ENCODE results near the gene CATSPER1.

CATSPER1 gene

DNA sequence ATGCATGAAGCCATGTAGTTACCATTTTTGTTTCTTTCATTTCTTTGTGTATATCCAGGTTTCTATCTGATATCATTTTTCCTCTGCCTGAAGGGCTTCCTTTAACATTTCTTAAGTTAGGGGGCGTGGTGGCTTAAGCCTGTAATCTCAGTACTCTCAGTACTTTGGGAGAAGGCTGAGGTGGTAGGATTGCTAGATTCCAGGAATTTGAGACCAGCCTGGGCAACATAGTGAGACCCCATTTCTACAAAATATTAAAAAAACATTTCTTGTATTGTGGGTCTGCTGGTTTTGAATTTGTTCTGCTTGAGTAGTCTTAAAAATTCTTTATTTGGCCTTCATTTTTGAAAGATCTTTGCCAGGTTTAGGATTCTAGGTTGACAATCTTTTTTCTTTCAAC lies 38.3 kb upstream of the CATSPER1 start:
- no peaks in the 10 kb centered on the region for H3K4me1 ChIP-seq
- in situ Hi-C loops (cut with MboI; ENCODE audit: low sequenced_read_pairs): no loop called here

DNA sequence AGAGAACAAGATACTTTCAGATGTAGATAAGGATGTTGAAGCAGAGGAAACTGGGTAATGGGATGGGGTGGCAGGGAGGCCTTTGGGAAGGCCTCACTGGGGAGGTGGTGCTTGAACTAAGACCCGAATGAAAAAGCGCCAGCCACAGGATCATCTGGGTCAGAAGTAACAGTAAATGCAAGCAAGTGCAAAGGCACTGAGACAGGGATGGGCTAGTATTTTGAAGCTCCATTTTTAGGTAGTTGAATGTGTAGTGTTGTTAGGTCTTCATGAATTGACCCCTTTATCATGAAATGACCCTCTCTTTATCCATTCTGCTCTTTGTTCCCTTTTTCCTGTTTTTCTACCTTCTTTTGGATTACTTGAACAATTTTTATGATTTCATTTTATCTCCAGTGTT lies 37.6 kb upstream of the CATSPER1 start:
- DNase-seq (ENCODE audit: low spot score in 2 of 2): no peak
- Histone ChIP-seq H3K27me3 (ENCODE audit: low read depth) (no peaks in the 10 kb centered on the region), H3K4me1 (no peaks in the 10 kb centered on the region), H3K36me3 (replicated peaks) (peaks cover 98% of the 10 kb centered on the region), H3K9me3 (no peaks in the 10 kb centered on the region), H3K4me3 (no peak overlapping the region)
- in situ Hi-C loops (cut with MboI; ENCODE audit: low sequenced_read_pairs): no loop called here

More for the DNA sequence above, 38.3 kb upstream of the CATSPER1 start:
- Histone ChIP-seq H3K36me3 (replicated peaks) (peaks cover 98% of the 10 kb centered on the region), H3K27me3 (ENCODE audit: low read depth) (no peaks in the 10 kb centered on the region), H3K4me3 (no peak overlapping the region), H3K9me3 (no peaks in the 10 kb centered on the region)
- no peak for DNase-seq (ENCODE audit: low spot score in 2 of 2)

DNA sequence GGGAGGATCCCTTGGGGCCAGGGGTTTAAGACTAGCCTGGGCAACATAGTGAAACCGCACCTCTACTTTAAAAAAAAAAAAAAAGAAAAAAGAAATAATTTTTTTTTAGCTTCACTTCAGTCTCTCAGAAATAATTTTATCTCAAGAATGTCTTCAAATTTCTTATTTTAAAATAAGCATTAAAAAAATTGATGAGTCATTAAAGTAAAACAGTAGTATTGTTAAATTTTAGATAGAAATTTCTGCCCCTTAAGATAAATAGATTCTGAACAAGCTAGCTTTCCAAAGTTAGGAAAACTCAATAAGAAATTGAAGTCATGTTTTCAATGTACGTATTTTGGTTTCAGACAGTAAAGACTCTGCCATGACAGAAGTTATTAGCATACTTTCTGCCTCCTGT lies 36.1 kb upstream of the CATSPER1 start:
- H3K27me3 ChIP-seq (ENCODE audit: low read depth): no peaks in the 10 kb centered on the region
- no peak overlapping the region for H3K4me3 ChIP-seq
- DNase-seq (ENCODE audit: low spot score in 2 of 2): no peak
- no peaks in the 10 kb centered on the region for H3K9me3 ChIP-seq
- no peaks in the 10 kb centered on the region for H3K4me1 ChIP-seq
- in situ Hi-C loops (cut with MboI; ENCODE audit: low sequenced_read_pairs): no loop called here
- peaks cover 97% of the 10 kb centered on the region for H3K36me3 ChIP-seq (replicated peaks)

DNA sequence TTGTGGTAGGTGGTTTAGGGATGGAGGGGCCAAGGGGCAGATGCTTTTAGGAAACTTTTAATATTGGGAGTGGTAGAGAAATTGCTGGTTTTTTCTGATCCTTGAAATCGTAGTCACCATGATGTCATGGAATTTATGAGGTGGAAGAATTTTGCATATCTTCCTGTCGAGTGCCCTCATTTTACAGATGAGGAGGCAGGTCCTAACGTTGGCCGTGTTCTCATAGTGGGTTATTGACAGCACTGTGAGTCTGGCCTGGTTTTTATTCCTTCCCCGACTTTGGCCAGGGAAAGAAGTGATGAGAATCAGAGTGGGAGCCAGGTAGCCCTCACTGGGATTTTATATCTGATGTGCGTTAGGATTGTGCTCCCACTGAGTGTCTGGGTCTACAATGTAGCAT lies 35.0 kb upstream of the CATSPER1 start:
- Histone ChIP-seq H3K36me3 (replicated peaks) (peaks cover 97% of the 10 kb centered on the region), H3K4me3 (no peak overlapping the region), H3K9me3 (no peaks in the 10 kb centered on the region), H3K4me1 (no peaks in the 10 kb centered on the region), H3K27me3 (ENCODE audit: low read depth) (no peaks in the 10 kb centered on the region)
- in situ Hi-C loops (cut with MboI; ENCODE audit: low sequenced_read_pairs): no loop called here
- DNase-seq (ENCODE audit: low spot score in 2 of 2): no peak

DNA sequence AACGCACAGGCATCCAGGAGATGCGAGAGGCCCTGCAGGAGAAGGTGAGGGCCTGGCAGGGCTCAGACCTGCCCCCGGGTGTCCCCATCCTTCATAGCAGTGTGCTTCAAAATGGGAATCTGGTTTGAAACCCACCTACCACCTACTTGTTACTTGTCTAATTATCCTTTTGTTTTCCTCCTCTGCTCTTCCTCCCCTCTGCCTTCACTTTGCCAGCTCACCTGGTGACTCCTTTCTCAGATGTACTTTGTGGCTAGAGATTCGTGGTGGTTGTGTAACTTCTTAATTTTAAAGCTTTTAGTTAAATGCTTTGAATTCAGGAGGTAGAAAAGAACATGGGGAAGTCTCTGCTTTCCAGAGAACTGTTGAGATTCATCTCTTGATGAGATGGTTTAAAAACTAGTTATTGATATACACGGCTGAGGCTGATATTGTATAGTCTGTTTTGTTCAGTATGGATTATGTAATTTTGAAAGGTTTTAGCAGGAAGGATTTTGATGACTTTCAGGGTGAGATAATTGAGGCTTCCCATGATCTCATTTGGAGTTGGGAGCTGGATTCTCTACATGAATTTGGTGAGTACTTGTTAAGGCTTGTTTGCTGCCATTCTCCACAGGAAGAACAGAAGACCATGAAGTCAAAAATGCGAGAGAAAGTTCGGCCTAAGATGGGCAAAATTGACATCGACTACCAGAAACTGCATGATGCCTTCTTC lies 33.8 kb upstream of the CATSPER1 start:
- in situ Hi-C loops (cut with MboI; ENCODE audit: low sequenced_read_pairs): no loop called here
- H3K9me3 ChIP-seq: no peaks in the 10 kb centered on the region
- H3K4me1 ChIP-seq: no peaks in the 10 kb centered on the region
- DNase-seq (ENCODE audit: low spot score in 2 of 2): no peak
- no peaks in the 10 kb centered on the region for H3K27me3 ChIP-seq (ENCODE audit: low read depth)
- no peak overlapping the region for H3K4me3 ChIP-seq
- H3K36me3 ChIP-seq (replicated peaks): peaks cover 95% of the 10 kb centered on the region

DNA sequence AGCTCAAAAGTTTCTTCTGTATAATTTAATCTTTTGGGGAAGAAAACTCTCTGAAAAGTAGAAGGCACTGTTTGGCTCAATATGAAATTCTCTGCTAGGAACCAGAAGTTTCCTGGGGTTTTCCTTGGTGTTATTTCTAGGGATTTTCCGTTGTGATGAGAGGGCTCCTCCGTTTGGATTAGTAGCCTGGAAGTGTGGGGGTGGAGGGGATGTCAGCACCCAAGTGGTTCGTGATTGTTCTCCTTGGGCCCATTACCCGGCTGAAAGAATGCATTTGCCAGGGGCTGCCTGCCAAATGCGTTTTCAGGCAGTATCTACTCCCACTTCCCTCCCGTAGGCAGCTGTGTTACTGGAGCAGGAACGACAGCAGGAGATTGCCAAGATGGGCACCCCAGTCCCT lies 30.2 kb upstream of the CATSPER1 start:
- H3K27me3 ChIP-seq (ENCODE audit: low read depth): no peaks in the 10 kb centered on the region
- peaks cover 82% of the 10 kb centered on the region for H3K36me3 ChIP-seq (replicated peaks)
- no peak overlapping the region for H3K4me3 ChIP-seq
- peaks cover 4% of the 10 kb centered on the region for H3K4me1 ChIP-seq
- H3K9me3 ChIP-seq: no peaks in the 10 kb centered on the region; the same call in 1 of the 2 replicates
- no peak for DNase-seq (ENCODE audit: low spot score in 2 of 2)
- in situ Hi-C loops (cut with MboI; ENCODE audit: low sequenced_read_pairs): no loop called here

DNA sequence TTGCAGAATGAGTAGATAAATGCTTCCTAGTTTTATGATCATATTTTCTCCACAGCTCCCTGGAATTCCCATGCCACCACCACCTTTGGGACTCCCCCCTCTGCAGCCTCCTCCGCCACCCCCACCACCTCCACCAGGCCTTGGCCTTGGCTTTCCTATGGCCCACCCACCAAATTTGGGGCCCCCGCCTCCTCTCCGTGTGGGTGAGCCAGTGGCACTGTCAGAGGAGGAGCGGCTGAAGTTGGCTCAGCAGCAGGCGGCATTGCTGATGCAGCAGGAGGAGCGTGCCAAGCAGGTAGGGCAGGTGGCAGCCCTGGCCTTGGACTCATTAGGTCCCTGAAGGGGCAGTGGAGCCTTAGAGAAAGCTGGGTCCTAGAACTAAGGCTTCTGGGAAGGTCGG lies 28.7 kb upstream of the CATSPER1 start:
- no peak overlapping the region for H3K4me3 ChIP-seq
- peaks cover 13% of the 10 kb centered on the region for H3K4me1 ChIP-seq
- no peaks in the 10 kb centered on the region for H3K27me3 ChIP-seq (ENCODE audit: low read depth)
- peaks cover 67% of the 10 kb centered on the region for H3K36me3 ChIP-seq (replicated peaks)
- in situ Hi-C loops (cut with MboI; ENCODE audit: low sequenced_read_pairs): no loop called here
- no peak for DNase-seq (ENCODE audit: low spot score in 2 of 2)
- no peaks in the 10 kb centered on the region; the same call in 1 of the 2 replicates for H3K9me3 ChIP-seq

DNA sequence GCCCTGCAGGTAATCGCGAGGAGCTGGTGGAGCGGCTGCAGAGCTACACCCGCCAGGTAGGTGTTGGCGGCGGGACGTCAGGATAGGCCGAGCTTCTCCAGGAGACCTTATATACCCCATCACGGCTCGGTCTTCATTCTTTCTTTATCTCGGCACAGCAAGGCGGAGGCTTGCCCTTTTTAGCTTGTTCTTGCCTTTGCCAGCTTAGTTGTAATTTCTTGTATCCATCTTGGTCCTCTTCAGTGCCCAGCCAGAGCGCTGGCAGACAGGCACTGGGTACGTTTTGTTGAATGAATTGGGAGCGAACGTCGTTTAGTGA lies 26.3 kb upstream of the CATSPER1 start:
- in situ Hi-C loops (cut with MboI; ENCODE audit: low sequenced_read_pairs): no loop called here
- Histone ChIP-seq H3K4me1 (peaks cover 13% of the 10 kb centered on the region), H3K4me3 (peak overlapping the region; percentile 100), H3K27me3 (ENCODE audit: low read depth) (no peaks in the 10 kb centered on the region), H3K9me3 (no peaks in the 10 kb centered on the region; the same call in 1 of the 2 replicates), H3K36me3 (replicated peaks) (peaks cover 45% of the 10 kb centered on the region)
- no peak for DNase-seq (ENCODE audit: low spot score in 2 of 2)

DNA sequence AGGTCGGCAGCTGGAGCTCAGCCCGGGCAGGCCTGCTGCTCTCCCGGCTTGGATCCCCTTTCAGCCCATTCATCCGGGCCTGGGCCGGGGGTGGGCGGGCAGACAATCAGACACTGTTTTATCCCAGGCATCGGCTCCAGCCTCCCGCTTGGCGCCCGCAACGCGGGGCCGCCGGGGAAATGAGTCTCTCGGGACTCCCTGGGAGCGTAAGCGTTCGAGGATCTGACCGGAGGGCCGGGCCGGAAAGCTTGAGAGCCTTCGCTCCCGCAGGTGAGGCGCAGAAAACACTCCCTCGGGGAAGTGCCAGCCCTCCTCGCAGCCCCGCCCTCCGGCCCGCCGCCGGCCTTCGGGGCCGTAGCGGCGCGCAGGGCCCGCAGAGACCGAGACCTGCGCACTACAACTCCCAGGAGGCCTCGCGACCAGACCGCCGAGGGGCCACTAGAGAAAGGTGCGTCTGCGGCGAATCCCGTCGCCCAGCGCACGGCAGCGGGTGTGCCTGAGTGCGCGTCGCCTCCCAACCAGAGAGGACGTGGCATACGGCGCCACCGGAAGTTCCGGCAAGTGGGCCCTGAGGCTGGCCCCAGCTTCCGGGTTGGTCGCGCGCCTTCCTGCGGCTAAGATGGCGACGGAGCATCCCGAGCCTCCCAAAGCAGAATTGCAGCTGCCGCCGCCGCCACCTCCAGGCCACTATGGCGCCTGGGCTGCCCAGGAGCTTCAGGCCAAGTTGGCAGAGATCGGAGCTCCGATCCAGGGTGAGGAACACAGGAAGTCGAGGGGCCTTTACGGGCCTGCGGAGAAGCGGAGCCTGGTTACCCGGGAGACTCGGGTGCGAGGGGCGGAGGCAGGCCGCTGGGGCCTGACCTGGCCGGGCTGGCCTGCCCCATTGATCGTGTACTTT lies 25.7 kb upstream of the CATSPER1 start, which contains the start of gene SF3B2:
TSS of gene SF3B2 (plus strand) at position 599 of the 898 bp plus-strand sequence. CDS start at position 620, 21 bp downstream.
- in situ Hi-C loops (cut with MboI; ENCODE audit: low sequenced_read_pairs): no loop called here
- DNase-seq (ENCODE audit: low spot score in 2 of 2): peak; percentile 97 to 98
- Histone ChIP-seq H3K27me3 (ENCODE audit: low read depth) (no peaks in the 10 kb centered on the region), H3K4me3 (peak within 1 kb of the TSS; percentile 100), H3K4me1 (peaks cover 13% of the 10 kb centered on the region), H3K36me3 (replicated peaks) (peaks cover 39% of the 10 kb centered on the region), H3K9me3 (no peaks in the 10 kb centered on the region; the same call in 1 of the 2 replicates)

DNA sequence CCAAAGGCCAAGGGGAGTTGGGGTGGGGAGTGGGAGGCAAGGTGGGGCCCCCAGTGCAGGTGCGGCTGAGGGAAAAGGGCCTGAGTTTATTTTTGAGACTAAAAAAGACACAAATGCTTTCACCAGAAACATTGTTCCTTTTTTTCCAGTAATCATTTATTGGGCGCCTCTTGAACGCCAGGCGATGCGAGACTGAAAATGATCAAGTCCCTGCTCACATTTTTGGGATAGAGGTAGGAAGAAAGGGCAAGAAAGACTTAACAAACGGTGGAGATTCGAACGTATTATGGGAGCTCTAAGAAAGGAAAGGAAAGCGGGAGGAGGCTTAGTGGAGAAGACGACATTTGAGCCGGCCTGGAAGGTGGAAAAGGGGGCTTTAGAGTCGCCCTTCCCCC lies 25.1 kb upstream of the CATSPER1 start:
- H3K36me3 ChIP-seq (replicated peaks): peaks cover 32% of the 10 kb centered on the region
- peak overlapping the region; percentile 100 for H3K4me3 ChIP-seq
- in situ Hi-C loops (cut with MboI; ENCODE audit: low sequenced_read_pairs): no loop called here
- H3K4me1 ChIP-seq: peaks cover 13% of the 10 kb centered on the region
- H3K27me3 ChIP-seq (ENCODE audit: low read depth): no peaks in the 10 kb centered on the region
- no peaks in the 10 kb centered on the region; the same call in 1 of the 2 replicates for H3K9me3 ChIP-seq
- DNase-seq (ENCODE audit: low spot score in 2 of 2): no peak

DNA sequence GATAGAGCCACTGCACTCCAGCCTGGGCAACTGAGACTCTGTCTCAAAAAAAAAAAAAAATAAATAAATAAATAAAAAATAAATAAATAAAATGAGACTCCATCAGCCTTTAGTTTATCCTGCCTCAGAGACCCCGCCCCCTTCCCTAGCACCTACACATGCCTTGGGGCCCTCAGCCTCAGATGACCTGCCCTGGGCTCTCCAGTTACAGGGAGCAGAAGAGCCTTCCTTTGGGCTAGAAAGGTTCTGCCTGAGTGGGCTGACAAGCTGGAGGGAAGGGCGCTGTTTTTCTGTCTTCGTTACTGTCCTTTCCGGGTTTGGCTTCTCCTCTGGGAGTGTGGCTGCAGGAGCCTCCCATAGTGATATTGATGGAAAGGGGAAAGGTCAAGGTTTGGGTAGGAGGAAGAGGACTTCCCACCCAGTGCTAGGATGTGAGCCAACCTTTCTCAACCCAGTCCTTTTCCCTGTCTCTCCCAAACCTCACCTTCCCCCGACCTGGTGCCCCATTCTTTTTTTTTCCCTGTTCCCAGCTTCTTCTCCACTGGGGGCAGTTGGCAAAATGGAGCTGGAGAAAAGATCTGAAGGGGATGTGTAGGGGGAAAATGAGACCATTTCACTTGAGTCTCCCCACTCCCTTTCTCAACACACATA lies 24.4 kb upstream of the CATSPER1 start:
- in situ Hi-C loops (cut with MboI; ENCODE audit: low sequenced_read_pairs): no loop called here
- H3K4me3 ChIP-seq: no peak overlapping the region

DNA sequence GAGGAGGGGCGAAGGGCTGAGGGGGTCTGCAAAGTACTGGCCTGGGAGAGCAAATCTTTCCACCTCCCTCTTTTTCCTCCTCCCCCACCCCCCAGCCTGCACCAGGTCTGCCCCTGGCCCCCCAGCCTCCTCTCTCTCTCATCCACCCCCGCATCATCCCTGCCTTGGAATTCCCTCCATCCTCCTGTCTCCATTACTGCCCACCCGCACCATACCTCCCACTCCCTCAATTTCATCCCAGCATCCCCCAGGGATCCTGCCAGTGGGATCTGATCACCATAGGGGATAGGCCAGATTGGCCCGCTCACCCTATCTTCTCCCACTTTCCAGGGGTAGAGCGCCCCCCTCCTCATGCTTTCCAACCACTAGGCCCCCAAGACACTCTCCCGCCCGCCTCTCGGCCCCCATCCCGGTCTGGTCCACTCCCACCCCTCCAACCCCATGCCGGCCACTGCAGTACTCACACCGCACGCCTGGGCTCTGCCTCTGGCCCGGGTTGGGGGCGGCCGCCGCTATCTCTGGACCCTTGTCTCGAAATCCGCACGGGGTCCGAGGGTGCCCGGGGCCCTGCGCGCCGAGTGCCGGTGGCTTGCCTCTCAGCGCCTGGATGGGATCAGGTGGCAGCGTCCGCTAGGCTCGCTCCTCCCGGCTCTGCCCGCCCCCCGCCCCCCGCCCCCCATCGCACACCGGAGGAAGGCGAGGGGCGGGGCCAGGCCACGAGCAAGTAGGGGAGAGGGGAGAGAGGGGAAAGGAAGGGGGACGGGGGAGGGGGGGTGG lies 22.5 kb upstream of the CATSPER1 start, which contains the start of gene GAL3ST3:
TSS of gene GAL3ST3 (minus strand) at position 615 of the 777 bp plus-strand sequence. CDS start 3,746 bp downstream, outside the sequence.
- in situ Hi-C loops (cut with MboI; ENCODE audit: low sequenced_read_pairs): no loop called here
- Histone ChIP-seq H3K9me3 (no peaks in the 10 kb centered on the region; the same call in 1 of the 2 replicates), H3K4me3 (no peak within 1 kb of the TSS), H3K4me1 (peaks cover 16% of the 10 kb centered on the region), H3K36me3 (replicated peaks) (peaks cover 11% of the 10 kb centered on the region), H3K27me3 (ENCODE audit: low read depth) (no peaks in the 10 kb centered on the region)
- no peak for DNase-seq (ENCODE audit: low spot score in 2 of 2)

More for the DNA sequence above, 24.4 kb upstream of the CATSPER1 start:
- Histone ChIP-seq H3K4me1 (peaks cover 13% of the 10 kb centered on the region), H3K9me3 (no peaks in the 10 kb centered on the region; the same call in 1 of the 2 replicates), H3K36me3 (replicated peaks) (peaks cover 27% of the 10 kb centered on the region), H3K27me3 (ENCODE audit: low read depth) (no peaks in the 10 kb centered on the region)
- DNase-seq (ENCODE audit: low spot score in 2 of 2): peak in 1 of 2 experiments; percentile 47
